H9 (cell line): ENCODE data around the gene GSTA4. TPM values are rescaled to one million over a fixed set of nuclear protein-coding genes. Genes with fewer than 3 reads are reported as not detected.

Experiments
- DNase-seq: peaks from one replicate; pipeline ENCODE4 v3.0.0-alpha.2; 2017
- H2AFZ ChIP-seq: one replicate; pipeline ENCODE4 v1.6.1; 2013; ENCODE audit warnings: mild to moderate bottlenecking, low read length, control low read depth, moderate library complexity
- H2AK5ac ChIP-seq: 2 replicates; pipeline ENCODE4 v1.6.1; 2013; ENCODE audit warnings: low read length, control low read depth, mixed read lengths; ENCODE audit not compliant: insufficient read length
- H2BK120ac ChIP-seq: one replicate; pipeline ENCODE4 v1.6.1; 2013; ENCODE audit warnings: low read depth, mild to moderate bottlenecking, low read length, control low read depth, inconsistent platforms; ENCODE audit not compliant: poor library complexity, severe bottlenecking
- H2BK12ac ChIP-seq: 2 replicates; pipeline ENCODE4 v1.6.1; 2013; ENCODE audit warnings: low read length, control low read depth, mixed read lengths, low read depth; ENCODE audit not compliant: insufficient read length
- H2BK15ac ChIP-seq: 2 replicates; pipeline ENCODE4 v1.6.1; 2013; ENCODE audit warnings: low read depth, low read length, control low read depth
- H2BK20ac ChIP-seq: one replicate; pipeline ENCODE4 v1.6.1; 2013; ENCODE audit warnings: low read depth, mild to moderate bottlenecking, low read length, control low read depth, inconsistent platforms; ENCODE audit not compliant: poor library complexity, severe bottlenecking
- H2BK5ac ChIP-seq: 2 replicates; pipeline ENCODE4 v1.6.1; 2013; ENCODE audit warnings: low read length, control low read depth, mixed read lengths; ENCODE audit not compliant: insufficient read length
- H3K14ac ChIP-seq: 2 replicates; pipeline ENCODE4 v1.6.1; 2013; ENCODE audit warnings: low read length, control low read depth; ENCODE audit not compliant: insufficient read depth
- H3K18ac ChIP-seq: 2 replicates; pipeline ENCODE4 v1.6.1; 2013; ENCODE audit warnings: low read depth, mild to moderate bottlenecking, mixed read lengths, low read length, control low read depth; ENCODE audit not compliant: insufficient read length
- H3K23ac ChIP-seq: 2 replicates; pipeline ENCODE4 v1.6.1; 2013; ENCODE audit warnings: low read length, control low read depth, mixed read lengths, low read depth; ENCODE audit not compliant: insufficient read length
- H3K23me2 ChIP-seq: 2 replicates; pipeline ENCODE4 v1.6.1; 2013; ENCODE audit warnings: low read depth, mild to moderate bottlenecking, mixed read lengths, low read length, control low read depth; ENCODE audit not compliant: insufficient read length, poor library complexity, severe bottlenecking
- H3K27ac ChIP-seq: 2 replicates; pipeline ENCODE4 v1.5.1; 2013; ENCODE audit warnings: low read length, control low read depth, mixed read lengths, low read depth; ENCODE audit not compliant: insufficient read length
- H3K27me3 ChIP-seq: 2 replicates; pipeline ENCODE4 v1.6.1; 2013; ENCODE audit warnings: low read length, control low read depth, inconsistent platforms; ENCODE audit not compliant: insufficient read depth
- H3K4ac ChIP-seq: 2 replicates; pipeline ENCODE4 v1.6.1; 2013; ENCODE audit warnings: low read depth, mild to moderate bottlenecking, control low read depth, inconsistent platforms, low read length, moderate library complexity
- H3K4me1 ChIP-seq: 2 replicates; pipeline ENCODE4 v1.6.1; 2013; ENCODE audit warnings: low read length, control low read depth, inconsistent platforms; ENCODE audit not compliant: insufficient read depth
- H3K4me2 ChIP-seq: 2 replicates; pipeline ENCODE4 v1.6.1; 2013; ENCODE audit warnings: low read length, control low read depth, mixed read lengths; ENCODE audit not compliant: insufficient read length, insufficient read depth
- H3K56ac ChIP-seq: 2 replicates; pipeline ENCODE4 v1.6.1; 2013; ENCODE audit warnings: low read depth, mild to moderate bottlenecking, mixed read lengths, low read length, control low read depth; ENCODE audit not compliant: insufficient read length
- H3K79me1 ChIP-seq: 2 replicates; pipeline ENCODE4 v1.6.1; 2013; ENCODE audit warnings: low read depth, mild to moderate bottlenecking, moderate library complexity, low read length, control low read depth, inconsistent platforms; ENCODE audit not compliant: insufficient read depth, poor library complexity, severe bottlenecking
- H3K79me2 ChIP-seq: 2 replicates; pipeline ENCODE4 v1.6.1; 2013; ENCODE audit warnings: low read length, control low read depth, inconsistent platforms; ENCODE audit not compliant: insufficient read depth
- H3K9ac ChIP-seq: 2 replicates; pipeline ENCODE4 v1.6.1; 2013; ENCODE audit warnings: low read length, control low read depth, mixed read lengths; ENCODE audit not compliant: insufficient read length; ENCODE audit errors: extremely low read depth
- H3K9me3 ChIP-seq: one replicate; pipeline ENCODE4 v1.6.1; 2013; ENCODE audit warnings: low read depth, low read length, inconsistent platforms; ENCODE audit not compliant: control insufficient read depth
- H3T11ph ChIP-seq: one replicate; pipeline ENCODE4 v1.6.1; 2013; ENCODE audit warnings: mild to moderate bottlenecking, low read length, control low read depth, inconsistent platforms
- H4K20me1 ChIP-seq: one replicate; pipeline ENCODE4 v1.6.1; 2013; ENCODE audit not compliant: control insufficient read depth, insufficient read length, insufficient read depth
- H4K5ac ChIP-seq: 2 replicates; pipeline ENCODE4 v1.6.1; 2013; ENCODE audit warnings: low read depth, mild to moderate bottlenecking, mixed read lengths, low read length, control low read depth; ENCODE audit not compliant: insufficient read length
- H4K8ac ChIP-seq: replicated peaks from 2 replicates; pipeline ENCODE4 v1.6.1; 2013; ENCODE audit warnings: low read length, control low read depth, mixed read lengths, low read depth; ENCODE audit not compliant: insufficient read length
- H4K91ac ChIP-seq: 2 replicates; pipeline ENCODE4 v1.6.1; 2013; ENCODE audit warnings: low read depth, mild to moderate bottlenecking, moderate library complexity, mixed read lengths, low read length, control low read depth; ENCODE audit not compliant: insufficient read length
- H3K27ac Mint-ChIP-seq, 3 experiments: 2 replicates in 2 of 3; 3 replicates in 1 of 3; pipeline ENCODE4 v1.8.0; 2020 to 2021; ENCODE audit warnings: mixed read lengths in 3 of 3, mild to moderate bottlenecking in 1 of 3, moderate library complexity in 1 of 3
- H3K27me3 Mint-ChIP-seq: 2 replicates; pipeline ENCODE4 v1.8.0; 2021; ENCODE audit warnings: low read depth, mild to moderate bottlenecking, moderate library complexity, mixed read lengths
- H3K36me3 Mint-ChIP-seq, 3 experiments: 2 replicates in 2 of 3; 3 replicates in 1 of 3; pipeline ENCODE4 v1.8.0; 2020 to 2021; ENCODE audit warnings: low read depth in 3 of 3, mixed read lengths in 3 of 3; ENCODE audit not compliant: insufficient read depth in 1 of 3
- H3K4me1 Mint-ChIP-seq, 2 experiments: 2 replicates each; pipeline ENCODE4 v1.8.0; 2020; ENCODE audit warnings: mixed read lengths in 2 of 2
- H3K4me3 Mint-ChIP-seq, 2 experiments: 2 replicates in 1 of 2; 3 replicates in 1 of 2; pipeline ENCODE4 v1.8.0; 2020 to 2021; ENCODE audit warnings: mild to moderate bottlenecking in 2 of 2, mixed read lengths in 2 of 2, moderate library complexity in 1 of 2
- H3K9me3 Mint-ChIP-seq, 2 experiments: 2 replicates in 1 of 2; 3 replicates in 1 of 2; pipeline ENCODE4 v1.8.0; 2020; ENCODE audit warnings: mild to moderate bottlenecking in 2 of 2, mixed read lengths in 2 of 2, moderate library complexity in 1 of 2
- CTCF ChIP-seq: fragments of 200-600 bp; sonication (generic); conservative IDR thresholded peaks from 3 replicates; pipeline ENCODE4 v1.8.0; 2021; ENCODE audit warnings: antibody characterized with exemption, mild to moderate bottlenecking
- WGBS: extraction: QIAGEN DNeasy Blood & Tissue Kit; methylation state at CpG from one replicate; pipeline ENCODE4 v1.1.7; 2013; ENCODE audit warnings: missing lambda C conversion rate, low lambda C conversion rate, mixed read lengths; ENCODE audit not compliant: insufficient read length; ENCODE audit errors: extremely low coverage; 5-methylcytosine and 5-hydroxymethylcytosine counted together
- total RNA-seq: library from RNA; stranded (reverse); gene quantifications from 2 replicates; pipeline ENCODE4 v1.2.1, GENCODE V29; 2021

GSTA4 gene
- total RNA-seq, 1 experiment from 2014 or later, result 32.1 TPM

GRCh38 chr6:53010504-53010903 is 15.4 kb upstream of the GSTA4 start:
- Histone ChIP-seq H4K20me1 (no peaks in the 10 kb centered on the region), H3K79me1 (no peaks in the 10 kb centered on the region), H4K5ac (no peak overlapping the region), H2BK12ac (no peak overlapping the region), H3K18ac (no peak overlapping the region), H2BK120ac (no peak overlapping the region), H3K9me3 (no peaks in the 10 kb centered on the region), H3K79me2 (no peaks in the 10 kb centered on the region), H3K23me2 (no peaks in the 10 kb centered on the region), H2AFZ (no peak overlapping the region), H2BK5ac (no peak overlapping the region), H2BK20ac (no peak overlapping the region), H3K4me1 (no peaks in the 10 kb centered on the region), H4K8ac (no peak overlapping the region), H3K9ac (no peak overlapping the region), H3K27me3 (no peaks in the 10 kb centered on the region), H2BK15ac (no peak overlapping the region), H3T11ph (no peak overlapping the region), H3K23ac (no peak overlapping the region), H2AK5ac (no peak overlapping the region), H3K27ac (no peak overlapping the region), H3K56ac (no peak overlapping the region), H3K4ac (no peak overlapping the region), H4K91ac (no peak overlapping the region), H3K14ac (no peak overlapping the region), H3K4me2 (no peak overlapping the region)
- no CpG with 5 or more reads among the region's 1 CpG for WGBS
- H3K27ac Mint-ChIP-seq, result peak overlapping the region in 1 of 3 experiments; percentile 24; a peak in 2 of 7 replicates
- peaks cover 4 to 5% of the 10 kb centered on the region in 2 experiments; a peak in 2 of 4 replicates for H3K4me1 Mint-ChIP-seq
- peaks cover 11 to 60% (median 50%) of the 10 kb centered on the region in 3 experiments; a peak in 6 of 7 replicates for H3K36me3 Mint-ChIP-seq
- no peaks in the 10 kb centered on the region; the same call in 1 of the 2 replicates for H3K27me3 Mint-ChIP-seq
- no peak for TF ChIP-seq CTCF
- no peak for DNase-seq
- H3K9me3 Mint-ChIP-seq, result no peaks in the 10 kb centered on the region
- no peak overlapping the region for H3K4me3 Mint-ChIP-seq
